Glutamatergic neuron (in vitro differentiated cells): ENCODE data around the gene BBS1. TPM values are rescaled to one million over a fixed set of nuclear protein-coding genes. Genes with fewer than 3 reads are reported as not detected.
"Not testable (repeated sequence)": the region's sequence is repeated elsewhere in the genome, so short reads cannot be mapped to it uniquely, and the experiment has no call there.

Source experiments
- DNase-seq: peaks from one replicate; pipeline ENCODE4 v3.0.0; 2022
- H3K27ac Mint-ChIP-seq: one replicate; pipeline ENCODE4 v1.8.0; 2020; ENCODE audit warnings: mild to moderate bottlenecking, mixed read lengths, inconsistent platforms; ENCODE audit not compliant: unreplicated experiment
- H3K27me3 Mint-ChIP-seq: one replicate; pipeline ENCODE4 v1.8.0; 2020; ENCODE audit warnings: mild to moderate bottlenecking, moderate library complexity, mixed read lengths, inconsistent platforms; ENCODE audit not compliant: unreplicated experiment
- H3K36me3 Mint-ChIP-seq: one replicate; pipeline ENCODE4 v1.8.0; 2020; ENCODE audit warnings: mild to moderate bottlenecking, mixed read lengths, inconsistent platforms; ENCODE audit not compliant: unreplicated experiment
- H3K4me1 Mint-ChIP-seq: one replicate; pipeline ENCODE4 v1.8.0; 2020; ENCODE audit warnings: mild to moderate bottlenecking, low read depth, mixed read lengths, inconsistent platforms; ENCODE audit not compliant: unreplicated experiment
- H3K4me3 Mint-ChIP-seq: one replicate; pipeline ENCODE4 v1.8.0; 2020; ENCODE audit warnings: mild to moderate bottlenecking, mixed read lengths, inconsistent platforms; ENCODE audit not compliant: unreplicated experiment
- H3K9me3 Mint-ChIP-seq: one replicate; pipeline ENCODE4 v1.8.0; 2020; ENCODE audit warnings: mild to moderate bottlenecking, moderate library complexity, mixed read lengths, inconsistent platforms; ENCODE audit not compliant: unreplicated experiment
- CTCF ChIP-seq: fragments of 200-600 bp; sonication (generic); IDR thresholded peaks from one replicate; pipeline ENCODE4 v1.5.0; 2021; ENCODE audit not compliant: partially characterized antibody, unreplicated experiment
- long read RNA-seq: library from polyadenylated mRNA; unstranded; transcript quantifications from one replicate; pipeline ENCODE4 v2.0.0, GENCODE V29; 2020; ENCODE audit not compliant: unreplicated experiment
- total RNA-seq: library from RNA; stranded (reverse); fragmentation: NEBNext Ultra II Directional; extraction: Animal tissue kit (Norgen Biotek cat#: 25700); gene quantifications from one replicate; pipeline ENCODE4 v1.2.1, GENCODE V29; 2021; ENCODE audit not compliant: unreplicated experiment

BBS1 gene
- 37.3 TPM for total RNA-seq
- long read RNA-seq, partial matches to known transcripts: 1 of 5 reads
- long read RNA-seq, other reads (novel, unspliced or antisense): 3 of 5 reads

GRCh38 chr11:66510271-66510989 is at the start of gene BBS1:
TSS of gene BBS1 (plus strand) at chr11:66510635. CDS start at chr11:66510660, 25 bp downstream.
- Mint-ChIP-seq H3K4me1 (peaks cover 7% of the 10 kb centered on the region), H3K36me3 (no peaks in the 10 kb centered on the region), H3K27me3 (peaks cover 7% of the 10 kb centered on the region), H3K27ac (peak within 1 kb of the TSS; percentile 93), H3K4me3 (peak within 1 kb of the TSS; percentile 98), H3K9me3 (no peaks in the 10 kb centered on the region)
- peak; percentile 91 for DNase-seq
- TF ChIP-seq CTCF: no peak

DNA sequence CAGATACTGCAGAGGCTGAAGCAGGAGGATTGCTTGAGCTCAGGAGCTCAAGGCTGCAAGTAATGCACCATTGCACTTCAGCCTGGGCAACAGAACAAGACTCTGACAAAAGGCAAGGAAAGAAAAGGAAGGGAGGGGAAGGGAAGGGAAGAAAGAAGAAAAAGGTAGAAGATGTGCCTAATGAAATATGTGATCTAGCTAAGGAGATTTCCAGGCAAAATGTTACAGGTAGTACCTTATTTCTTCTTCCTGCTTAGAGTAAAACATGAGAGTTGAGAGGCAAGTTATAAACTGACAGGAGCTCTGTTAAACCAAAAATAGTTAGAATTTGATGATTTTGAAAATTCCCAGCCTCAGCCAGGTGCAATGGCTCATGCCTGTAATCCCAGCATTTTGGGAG is 48.4 kb upstream of the BBS1 start:
- Mint-ChIP-seq H3K27ac (no peak overlapping the region), H3K9me3 (no peaks in the 10 kb centered on the region), H3K4me1 (no peaks in the 10 kb centered on the region), H3K36me3 (no peaks in the 10 kb centered on the region), H3K27me3 (peaks cover 3% of the 10 kb centered on the region), H3K4me3 (no peak overlapping the region)
- TF ChIP-seq CTCF: no peak
- no peak for DNase-seq

GRCh38 chr11:66462911-66463310 is 47.5 kb upstream of the BBS1 start:
- Mint-ChIP-seq H3K9me3 (no peaks in the 10 kb centered on the region), H3K27me3 (peaks cover 3% of the 10 kb centered on the region), H3K4me1 (no peaks in the 10 kb centered on the region), H3K4me3 (no peak overlapping the region), H3K36me3 (no peaks in the 10 kb centered on the region), H3K27ac (no peak overlapping the region)
- no peak for TF ChIP-seq CTCF
- DNase-seq: no peak

DNA sequence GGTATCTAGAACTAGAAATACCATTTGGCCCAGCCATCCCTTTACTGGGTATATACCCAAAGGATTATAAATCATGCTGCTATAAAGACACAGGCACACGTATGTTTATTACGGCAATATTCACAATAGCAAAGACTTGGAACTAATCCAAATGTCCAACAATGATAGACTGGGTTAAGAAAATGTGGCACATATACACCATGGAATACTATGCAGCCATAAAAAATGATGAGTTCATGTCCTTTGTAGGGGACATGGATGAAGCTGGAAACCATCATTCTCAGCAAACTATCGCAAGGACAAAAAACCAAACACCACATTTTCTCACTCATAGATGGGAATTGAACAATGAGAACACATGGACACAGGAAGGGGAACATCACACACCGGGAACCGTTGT is 46.3 kb upstream of the BBS1 start:
- not testable (repeated sequence) for DNase-seq, H3K27me3 Mint-ChIP-seq, H3K9me3 Mint-ChIP-seq, H3K4me3 Mint-ChIP-seq, H3K36me3 Mint-ChIP-seq, H3K4me1 Mint-ChIP-seq, H3K27ac Mint-ChIP-seq

DNA sequence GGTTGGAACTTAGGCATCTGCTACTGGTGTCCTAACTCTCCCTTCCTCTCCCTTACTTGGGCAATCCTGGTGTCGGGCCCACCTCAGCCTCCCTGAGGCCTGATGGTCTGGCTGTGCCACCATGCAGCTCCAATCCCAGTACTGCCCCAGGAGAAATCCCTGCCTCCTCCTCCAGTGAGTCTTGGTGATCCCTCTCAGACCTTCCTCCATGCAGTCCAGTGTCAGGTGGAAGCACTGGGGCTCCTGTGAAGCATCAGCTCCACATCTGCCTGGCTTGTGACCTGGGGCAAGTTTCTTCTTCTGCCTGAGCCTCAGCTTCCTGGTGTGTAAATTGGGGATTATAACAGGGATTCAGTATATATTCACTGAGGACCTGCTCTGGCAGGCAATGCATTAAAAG is 45.5 kb upstream of the BBS1 start:
- no peak overlapping the region for H3K4me3 Mint-ChIP-seq

More for the DNA sequence above, 45.5 kb upstream of the BBS1 start:
- DNase-seq: no peak
- Mint-ChIP-seq H3K36me3 (no peaks in the 10 kb centered on the region), H3K4me1 (peaks cover 5% of the 10 kb centered on the region), H3K27me3 (peaks cover 3% of the 10 kb centered on the region), H3K27ac (no peak overlapping the region), H3K9me3 (peaks cover 7% of the 10 kb centered on the region)
- TF ChIP-seq CTCF: no peak
